H1 (cell line): ENCODE measurements around the gene MYOC. TPM values are rescaled to one million over a fixed set of nuclear protein-coding genes. Genes with fewer than 3 reads are reported as not detected.
A peak's percentile ranks its signal among the peaks of the same experiment; 100 is the strongest.

ENCODE experiments used
- CTCF ChIA-PET: fragments of 300-600 bp; sonication (Branson Sonifier 250); formaldehyde crosslinking; loops from one replicate; lab custom pipeline; 2021; ENCODE audit not compliant: partially characterized antibody; lab: Charles Lee
- POLR2A ChIA-PET: fragments of 300-600 bp; sonication (Branson Sonifier 250); formaldehyde crosslinking; loops from one replicate; lab custom pipeline; 2021; ENCODE audit warnings: inconsistent platforms; ENCODE audit not compliant: partially characterized antibody; lab: Charles Lee
- DNase-seq, 2 experiments: peaks; one replicate each; pipeline versions ENCODE4 v3.0.0 to v3.0.0-alpha.2; 2010 to 2022; ENCODE audit warnings: low spot score in 2 of 2, low read depth in 1 of 2, mixed read lengths in 1 of 2
- FAIRE-seq: peaks from 2 replicates; lab custom pipeline; 2011; peaks lifted over from hg19 to GRCh38; lab: Jason Lieb, UNC
- H2AFZ ChIP-seq: 2 replicates; pipeline ENCODE4 v1.8.1; 2012; ENCODE audit warnings: low read length, inconsistent platforms
- H2AK5ac ChIP-seq: 2 replicates; pipeline ENCODE4 v1.6.1; 2013; ENCODE audit warnings: low read depth, low read length
- H2BK120ac ChIP-seq: replicated peaks from 2 replicates; pipeline ENCODE3; 2013; ENCODE audit warnings: low read depth, low read length, inconsistent platforms
- H2BK12ac ChIP-seq: 2 replicates; pipeline ENCODE4 v1.6.1; 2013; ENCODE audit warnings: low read depth, low read length
- H2BK15ac ChIP-seq: 2 replicates; pipeline ENCODE4 v1.6.1; 2013; ENCODE audit warnings: low read length
- H2BK20ac ChIP-seq: 2 replicates; pipeline ENCODE4 v1.6.1; 2013; ENCODE audit warnings: low read length
- H2BK5ac ChIP-seq: 2 replicates; pipeline ENCODE4 v1.6.1; 2013; ENCODE audit warnings: low read depth, low read length
- H3K14ac ChIP-seq: 2 replicates; pipeline ENCODE4 v1.6.1; 2013; ENCODE audit warnings: inconsistent platforms; ENCODE audit not compliant: insufficient read length
- H3K18ac ChIP-seq: 2 replicates; pipeline ENCODE4 v1.6.1; 2013; ENCODE audit warnings: low read length; ENCODE audit errors: extremely low read depth
- H3K23ac ChIP-seq: 2 replicates; pipeline ENCODE4 v1.6.1; 2013; ENCODE audit warnings: inconsistent platforms; ENCODE audit not compliant: insufficient read length
- H3K23me2 ChIP-seq: 2 replicates; pipeline ENCODE4 v1.6.1; 2013; ENCODE audit warnings: low read depth, low read length
- H3K27ac ChIP-seq: 2 replicates; pipeline ENCODE4 v1.6.1; 2011; ENCODE audit warnings: low read depth, low read length, inconsistent platforms
- H3K27me3 ChIP-seq, 4 experiments: replicated peaks in 1 of 4; 1 replicate in 1 of 4; 2 replicates in 3 of 4; pipeline versions ENCODE4 v1.6.1 to v1.8.1; 2011 to 2013; ENCODE audit warnings: low read length in 3 of 4, mild to moderate bottlenecking in 3 of 4, inconsistent platforms in 2 of 4, mixed read lengths in 2 of 4, moderate library complexity in 1 of 4; ENCODE audit not compliant: control insufficient read depth in 3 of 4, insufficient read depth in 3 of 4; ENCODE audit errors: extremely low read depth in 1 of 4
- H3K36me3 ChIP-seq, 4 experiments: 2 replicates each; pipeline versions ENCODE4 v1.6.1 to v1.8.1; 2011 to 2013; ENCODE audit warnings: mild to moderate bottlenecking in 4 of 4, low read length in 3 of 4, moderate library complexity in 2 of 4, control low read depth in 1 of 4, inconsistent platforms in 1 of 4; ENCODE audit not compliant: insufficient read depth in 4 of 4, control insufficient read depth in 2 of 4
- H3K4ac ChIP-seq: replicated peaks from 2 replicates; pipeline ENCODE3; 2013; ENCODE audit warnings: low read length, low read depth, mixed read lengths, inconsistent platforms; ENCODE audit not compliant: insufficient read length
- H3K4me1 ChIP-seq, 4 experiments: replicated peaks in 1 of 4; 1 replicate in 1 of 4; 2 replicates in 3 of 4; pipeline versions ENCODE4 v1.6.1 to v1.8.1; 2011 to 2013; ENCODE audit warnings: low read length in 3 of 4, inconsistent platforms in 2 of 4, mixed read lengths in 1 of 4; ENCODE audit not compliant: insufficient read depth in 4 of 4, control insufficient read depth in 3 of 4
- H3K4me2 ChIP-seq, 2 experiments: 2 replicates each; pipeline versions ENCODE4 v1.6.1 to v1.8.1; 2011 to 2013; ENCODE audit warnings: low read depth in 2 of 2, low read length in 2 of 2, control low read depth in 1 of 2, inconsistent platforms in 1 of 2, mild to moderate bottlenecking in 1 of 2; ENCODE audit not compliant: insufficient read depth in 1 of 2
- H3K4me3 ChIP-seq, 4 experiments: fragments of 200-600, 300-600 bp in 1 of 4; sonication (generic), shearing (Covaris generic), sonication (Bioruptor Twin) in 1 of 4; 2 replicates each; pipeline versions ENCODE4 v1.5.1 to v1.8.1; 2011 to 2016; ENCODE audit warnings: low read length in 4 of 4, low read depth in 3 of 4, control low read depth in 2 of 4, inconsistent platforms in 2 of 4, mild to moderate bottlenecking in 2 of 4, mixed read lengths in 1 of 4, moderate library complexity in 1 of 4; ENCODE audit not compliant: insufficient read depth in 2 of 4; ENCODE audit errors: extremely low read depth in 1 of 4
- H3K56ac ChIP-seq: replicated peaks from 2 replicates; pipeline ENCODE3; 2013; ENCODE audit warnings: low read depth, mild to moderate bottlenecking, mixed read lengths, low read length, inconsistent platforms; ENCODE audit not compliant: insufficient read length
- H3K79me1 ChIP-seq: 2 replicates; pipeline ENCODE4 v1.6.1; 2013; ENCODE audit warnings: low read depth, low read length, control low read depth
- H3K79me2 ChIP-seq, 2 experiments: 2 replicates each; pipeline versions ENCODE4 v1.6.1 to v1.8.1; 2012 to 2013; ENCODE audit warnings: low read length in 2 of 2, mild to moderate bottlenecking in 2 of 2, inconsistent platforms in 1 of 2; ENCODE audit not compliant: insufficient read depth in 2 of 2, control insufficient read depth in 1 of 2
- H3K9ac ChIP-seq, 4 experiments: replicated peaks in 1 of 4; 1 replicate in 1 of 4; 2 replicates in 3 of 4; pipeline versions ENCODE4 v1.6.1 to v1.8.1; 2011 to 2013; ENCODE audit warnings: low read depth in 3 of 4, low read length in 3 of 4, control low read depth in 2 of 4, mild to moderate bottlenecking in 2 of 4, moderate library complexity in 2 of 4, inconsistent platforms in 1 of 4; ENCODE audit errors: extremely low read depth in 1 of 4
- H3K9me3 ChIP-seq, 2 experiments: 2 replicates each; pipeline versions ENCODE4 v1.6.1 to v1.8.1; 2012 to 2013; ENCODE audit warnings: mild to moderate bottlenecking in 2 of 2, moderate library complexity in 2 of 2, control low read depth in 1 of 2, inconsistent platforms in 1 of 2, low read depth in 1 of 2, low read length in 1 of 2, mixed read lengths in 1 of 2; ENCODE audit not compliant: insufficient read depth in 2 of 2
- H4K20me1 ChIP-seq, 2 experiments: replicated peaks in 1 of 2; 2 replicates each; pipeline versions ENCODE3 to v1.8.1; 2011 to 2013; ENCODE audit warnings: inconsistent platforms in 2 of 2, low read length in 2 of 2, mild to moderate bottlenecking in 1 of 2; ENCODE audit not compliant: insufficient read depth in 2 of 2, control insufficient read depth in 1 of 2
- H4K5ac ChIP-seq: 2 replicates; pipeline ENCODE4 v1.6.1; 2013; ENCODE audit warnings: low read length, low read depth, mixed read lengths, inconsistent platforms; ENCODE audit not compliant: insufficient read length
- H4K8ac ChIP-seq: 2 replicates; pipeline ENCODE4 v1.8.0; 2013; ENCODE audit warnings: mild to moderate bottlenecking, moderate library complexity, low read length, inconsistent platforms; ENCODE audit not compliant: insufficient read depth; ENCODE audit errors: extremely low read depth
- H4K91ac ChIP-seq: replicated peaks from 2 replicates; pipeline ENCODE3; 2013; ENCODE audit warnings: low read length, mixed read lengths, inconsistent platforms; ENCODE audit not compliant: insufficient read length
- ATF2 ChIP-seq: IDR thresholded peaks from 2 replicates; pipeline ENCODE4 v1.6.1; 2012; ENCODE audit warnings: low read length, inconsistent platforms
- CBX8 ChIP-seq: fragments of 300-800, 300-1000 bp; sonication (generic); IDR thresholded peaks from 2 replicates; pipeline ENCODE4 v1.7.1; 2016; ENCODE audit warnings: low read depth, low read length, borderline replicate concordance
- CEBPB ChIP-seq: IDR thresholded peaks from 2 replicates; pipeline ENCODE4 v1.6.1; 2012; ENCODE audit warnings: low read depth, low read length
- EP300 ChIP-seq, 2 experiments: IDR thresholded peaks; 1 replicate in 1 of 2; 2 replicates in 1 of 2; pipeline ENCODE4 v1.6.1; 2011 to 2012; ENCODE audit warnings: low read depth in 2 of 2, low read length in 2 of 2, mild to moderate bottlenecking in 2 of 2, borderline replicate concordance in 1 of 2, inconsistent platforms in 1 of 2, moderate library complexity in 1 of 2
- MAFK ChIP-seq: IDR thresholded peaks from 2 replicates; pipeline ENCODE4 v1.6.1; 2012; ENCODE audit warnings: low read depth, mild to moderate bottlenecking, improper control_type of control experiment, low read length
- NRF1 ChIP-seq: IDR thresholded peaks from 2 replicates; pipeline ENCODE4 v1.6.1; 2011; ENCODE audit warnings: mild to moderate bottlenecking, low read depth, low read length, improper control_type of control experiment
- SIN3A ChIP-seq, 2 experiments: IDR thresholded peaks in 1 of 2; conservative IDR thresholded peaks in 1 of 2; 2 replicates each; pipeline ENCODE4 v1.6.1; 2011 to 2012; ENCODE audit warnings: low read length in 2 of 2, improper control_type of control experiment in 1 of 2, low read depth in 1 of 2, mild to moderate bottlenecking in 1 of 2
- SP2 ChIP-seq: IDR thresholded peaks from 2 replicates; pipeline ENCODE4 v1.6.1; 2012; ENCODE audit warnings: mild to moderate bottlenecking, low read length, inconsistent platforms
- ZNF274 ChIP-seq: IDR thresholded peaks from 2 replicates; pipeline ENCODE4 v1.7.0; 2012; ENCODE audit warnings: low read length, borderline replicate concordance; ENCODE audit errors: extremely low read depth
- WGBS, 2 experiments: shearing (Covaris generic) in 1 of 2; methylation state at CpG; one replicate each; pipeline versions ENCODE4 v1.1.6 to v1.1.7; 2013 to 2015; ENCODE audit warnings: low lambda C conversion rate in 2 of 2, mixed read lengths in 2 of 2, inconsistent platforms in 1 of 2, low coverage in 1 of 2, missing lambda C conversion rate in 1 of 2; ENCODE audit not compliant: insufficient replicate concordance in 2 of 2, insufficient coverage in 1 of 2, insufficient read length in 1 of 2; ENCODE audit errors: extremely low coverage in 1 of 2, missing lambda C conversion rate in 1 of 2; 5-methylcytosine and 5-hydroxymethylcytosine counted together
- polyA plus RNA-seq, 7 experiments: library from polyadenylated mRNA; depleted of rRNA in 3 of 7; stranded (reverse) in 5 of 7; unstranded in 2 of 7; fragments of >200 nt in 5 of 7; fragments of 200-250 nt in 2 of 7; gene quantifications; 1 replicate in 5 of 7; 2 replicates in 1 of 7; 4 replicates in 1 of 7; pipeline versions ENCODE4 v1.2.1 to v1.2.3, GENCODE V29; 2011 to 2013; ENCODE audit warnings: missing spikeins in 2 of 7, mixed read lengths in 2 of 7
- total RNA-seq: library from RNA; stranded (reverse); fragmentation: NEBNext Ultra II Directional; extraction: Animal tissue kit (Norgen Biotek cat#: 25700); gene quantifications from 2 replicates; pipeline ENCODE4 v1.2.1, GENCODE V29; 2021

The MYOC gene
- total and polyA plus RNA-seq, 2 of the 8 experiments (the other 6 are each of a cell fraction or from before 2014, with no cell fraction given) = not detected

GRCh38 chr1:171654942-171655745 lies 2.7 kb upstream of the MYOC start:
- Histone ChIP-seq H3K9me3 (no peaks in the 10 kb centered on the region), H2BK120ac (no peak overlapping the region), H4K5ac (no peak overlapping the region), H2BK20ac (no peak overlapping the region), H4K20me1 (no peaks in the 10 kb centered on the region), H3K4me3 (no peak overlapping the region; a peak in 2 of 8 replicates), H3K23ac (no peak overlapping the region), H3K79me1 (no peaks in the 10 kb centered on the region), H3K79me2 (no peaks in the 10 kb centered on the region), H3K4me2 (peak overlapping the region in 1 of 2 experiments; percentile 35; a peak in 2 of 4 replicates), H3K27ac (no peak overlapping the region), H3K14ac (no peak overlapping the region), H4K8ac (peak overlapping the region; percentile 69; the same call in 1 of the 2 replicates), H2AK5ac (no peak overlapping the region), H2BK12ac (0 out of 2 replicates have a peak overlapping the region, but pooled peaks have one; percentile 10), H3K4ac (no peak overlapping the region), H2BK15ac (no peak overlapping the region), H3K56ac (no peak overlapping the region), H3K18ac (no peak overlapping the region), H3K9ac (no peak overlapping the region), H3K23me2 (no peaks in the 10 kb centered on the region), H3K27me3 (no peaks in the 10 kb centered on the region), H4K91ac (no peak overlapping the region), H3K4me1 (peaks cover 0 to 5% (median 0%) of the 10 kb centered on the region in 4 experiments; a peak in 1 of 7 replicates), H3K36me3 (no peaks in the 10 kb centered on the region), H2AFZ (peak overlapping the region; percentile 99), H2BK5ac (no peak overlapping the region)
- ChIA-PET CTCF (interaction anchor here (0.6 to 9.7 kb wide), 24 partner anchors 12 to 1702 kb away, joined by 3 to 143 read pairs (median 4); partner anchors contain the start of genes METTL13 and VAMP4), POLR2A (interaction anchor here (0.7 to 1.9 kb wide), 5 partner anchors 9 to 170 kb away, joined by 3 to 7 read pairs (median 4); partner anchors contain the start of genes PRRC2C and VAMP4)
- 57% methylated on average over 24 of the region's 24 CpGs; no CpG with 5 or more reads in 1 of the 2 experiments for WGBS, 2 experiments
- DNase-seq (peak; percentile 41 to 98), FAIRE-seq (peak; percentile 13)
- no peak for TF ChIP-seq CBX8
- no peak for TF ChIP-seq NRF1
- TF ChIP-seq CEBPB = no peak
- no peak for TF ChIP-seq ATF2
- TF ChIP-seq EP300 (IDR thresholded peaks at IDR 0.05; ENCODE audit: borderline replicate concordance in 1 of 2, low read depth in 2 of 2, low read length in 2 of 2) = no peak
- no peak for TF ChIP-seq SIN3A (conservative IDR thresholded peaks at IDR 0.05 in 1 of 2, IDR thresholded peaks at IDR 0.05 in 1 of 2; ENCODE audit: low read depth in 1 of 2, low read length in 2 of 2)
- no peak for TF ChIP-seq MAFK
- TF ChIP-seq ZNF274 = no peak
- TF ChIP-seq SP2 = no peak
